ENCODE results near the gene OPN1MW. TPM values are rescaled to one million over a fixed set of nuclear protein-coding genes. Genes with fewer than 3 reads are reported as not detected.

The OPN1MW gene
- total and polyA plus RNA-seq, 9 of the 15 experiments (the other 6 are each of a cell fraction or from before 2014, with no cell fraction given): not detected

- no peaks in the 10 kb centered on the region for H3K9me1 ChIP-seq (ENCODE audit: control insufficient read depth, insufficient read depth, low read length)
- FAIRE-seq (no peak), ATAC-seq (peak; percentile 97), DNase-seq (ENCODE audit: extremely low read depth in 1 of 4, low spot score in 3 of 4) (peak; percentile 81 to 84 (median 82))
- in situ Hi-C loops (cut with MboI) (no loop called here), intact Hi-C loops (cut with micrococcal nuclease) (loop anchor here (2.0 kb wide), 1 partner anchor 44 kb away; no protein-coding TSS in a partner anchor)
- 29% methylated on average over 10 of the region's 44 CpGs for WGBS (ENCODE audit: insufficient coverage, low coverage, missing lambda C conversion rate)
- H3K9ac ChIP-seq (ENCODE audit: insufficient read depth in 1 of 2, low read depth in 2 of 2, low read length in 2 of 2): peak overlapping the region; percentile 38 to 77; a peak in 3 of 4 replicates
- no peaks in the 10 kb centered on the region for H3K27me3 ChIP-seq (ENCODE audit: control insufficient read depth in 2 of 2, insufficient read depth in 2 of 2, low read length in 2 of 2)
- no peaks in the 10 kb centered on the region for H3K36me3 ChIP-seq (ENCODE audit: control insufficient read depth, insufficient read depth, low read length)
- ChIA-PET POLR2A (no interaction called here), CTCF (ENCODE audit: low intra/inter-chr PET ratio) (no interaction called here)
- no peak overlapping the region for H3K4me3 ChIP-seq
- H3K27ac ChIP-seq (ENCODE audit: extremely low read depth, low read depth, low read length): no peak overlapping the region
- no peaks in the 10 kb centered on the region for H3K9me3 ChIP-seq (replicated peaks; ENCODE audit: control insufficient read depth, insufficient read depth, low read depth, low read length)
- H2AFZ ChIP-seq (ENCODE audit: low read depth, low read length): peak overlapping the region; percentile 88
- H4K20me1 ChIP-seq (replicated peaks; ENCODE audit: control insufficient read depth, insufficient read depth, low read length): no peaks in the 10 kb centered on the region
- H3K4me1 ChIP-seq (replicated peaks in 1 of 2; ENCODE audit: control insufficient read depth in 2 of 2, insufficient read depth in 2 of 2, low read length in 2 of 2): peaks cover 0 to 12% of the 10 kb centered on the region in 2 experiments; a peak in 3 of 5 replicates
- BruUV-seq (replicated peaks): no TSS peak
- H3K79me2 ChIP-seq (ENCODE audit: control insufficient read depth, insufficient read depth, low read length): no peaks in the 10 kb centered on the region
- peak overlapping the region; percentile 43 for H3K4me2 ChIP-seq (ENCODE audit: insufficient read depth, low read length)
- TF ChIP-seq NCOA4 (IDR thresholded peaks at IDR 0.05; ENCODE audit: partially characterized antibody) (no peak), RBFOX2 (IDR thresholded peaks at IDR 0.05; ENCODE audit: low read depth, low read length) (peak; percentile 62), MEF2D (tag; conservative IDR thresholded peaks at IDR 0.05; ENCODE audit: low read depth) (no peak), SIN3B (IDR thresholded peaks at IDR 0.05; ENCODE audit: low read depth) (no peak), ZNF239 (CRISPR knock-in tag; IDR thresholded peaks at IDR 0.05) (no peak), SNAPC5 (CRISPR knock-in tag; IDR thresholded peaks at IDR 0.05) (no peak), ZBTB33 (CRISPR knock-in tag; IDR thresholded peaks at IDR 0.05) (peak; percentile 95), MAZ (CRISPR knock-in tag; conservative IDR thresholded peaks at IDR 0.05 in 1 of 2, IDR thresholded peaks at IDR 0.05 in 1 of 2) (peak; percentile 18 to 86; a peak in 2 of 4 replicates), MYC (IDR thresholded peaks at IDR 0.05; ENCODE audit: low read depth, low read length) (peak; percentile 28; the same call in 1 of the 2 replicates), MYC (CRISPR knock-in tag; IDR thresholded peaks at IDR 0.05; ENCODE audit: borderline replicate concordance, low read depth) (no peak), ZFX (CRISPR knock-in tag; IDR thresholded peaks at IDR 0.05) (peak; percentile 65), RB1 (IDR thresholded peaks at IDR 0.05; ENCODE audit: low read depth) (peak; percentile 87), RBM22 (IDR thresholded peaks at IDR 0.05; ENCODE audit: low read depth, low read length, poor library complexity, severe bottlenecking) (no peak)
- TF ChIP-seq, protein P1, sequence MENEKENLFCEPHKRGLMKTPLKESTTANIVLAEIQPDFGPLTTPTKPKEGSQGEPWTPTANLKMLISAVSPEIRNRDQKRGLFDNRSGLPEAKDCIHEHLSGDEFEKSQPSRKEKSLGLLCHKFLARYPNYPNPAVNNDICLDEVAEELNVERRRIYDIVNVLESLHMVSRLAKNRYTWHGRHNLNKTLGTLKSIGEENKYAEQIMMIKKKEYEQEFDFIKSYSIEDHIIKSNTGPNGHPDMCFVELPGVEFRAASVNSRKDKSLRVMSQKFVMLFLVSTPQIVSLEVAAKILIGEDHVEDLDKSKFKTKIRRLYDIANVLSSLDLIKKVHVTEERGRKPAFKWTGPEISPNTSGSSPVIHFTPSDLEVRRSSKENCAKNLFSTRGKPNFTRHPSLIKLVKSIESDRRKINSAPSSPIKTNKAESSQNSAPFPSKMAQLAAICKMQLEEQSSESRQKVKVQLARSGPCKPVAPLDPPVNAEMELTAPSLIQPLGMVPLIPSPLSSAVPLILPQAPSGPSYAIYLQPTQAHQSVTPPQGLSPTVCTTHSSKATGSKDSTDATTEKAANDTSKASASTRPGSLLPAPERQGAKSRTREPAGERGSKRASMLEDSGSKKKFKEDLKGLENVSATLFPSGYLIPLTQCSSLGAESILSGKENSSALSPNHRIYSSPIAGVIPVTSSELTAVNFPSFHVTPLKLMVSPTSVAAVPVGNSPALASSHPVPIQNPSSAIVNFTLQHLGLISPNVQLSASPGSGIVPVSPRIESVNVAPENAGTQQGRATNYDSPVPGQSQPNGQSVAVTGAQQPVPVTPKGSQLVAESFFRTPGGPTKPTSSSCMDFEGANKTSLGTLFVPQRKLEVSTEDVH (IDR thresholded peaks at IDR 0.05; ENCODE audit: low read depth, partially characterized antibody): no peak
Measured at GRCh38 chrX:154136627-154137161, 45.7 kb upstream of the OPN1MW start.

Measured in K562 (cell line).